Smooth muscle cell (in vitro differentiated cells): ENCODE results near the gene SLC16A8. TPM values are rescaled to one million over a fixed set of nuclear protein-coding genes. Genes with fewer than 3 reads are reported as not detected.

Source experiments
- DNase-seq: peaks from one replicate; lab custom pipeline; 2025; ENCODE audit not compliant: unreplicated experiment; lab: John Stamatoyannopoulos, UW
- H2AFZ ChIP-seq: fragments of 200-600 bp; sonication (generic); 2 replicates; pipeline ENCODE4 v1.6.0; 2016; ENCODE audit warnings: antibody characterized with exemption, low read depth, mild to moderate bottlenecking
- H3F3A ChIP-seq: fragments of 200-600 bp; sonication (generic); 2 replicates; pipeline ENCODE4 v1.6.0; 2017; ENCODE audit warnings: antibody characterized with exemption, low read depth
- H3K27ac ChIP-seq: fragments of 200-600 bp; sonication (generic); 2 replicates; pipeline ENCODE4 v1.5.1; 2016; ENCODE audit warnings: low read depth, mild to moderate bottlenecking
- H3K27me3 ChIP-seq: fragments of 200-600 bp; sonication (generic); 2 replicates; pipeline ENCODE4 v1.6.1; 2016; ENCODE audit warnings: low read depth, mild to moderate bottlenecking
- H3K36me3 ChIP-seq: fragments of 200-600 bp; sonication (generic); 2 replicates; pipeline ENCODE4 v1.5.1; 2016; ENCODE audit warnings: low read depth
- H3K4me1 ChIP-seq: fragments of 200-600 bp; sonication (generic); 2 replicates; pipeline ENCODE4 v1.5.1; 2016; ENCODE audit warnings: low read depth
- H3K4me2 ChIP-seq: fragments of 200-600 bp; sonication (generic); 2 replicates; pipeline ENCODE4 v1.6.0; 2016; ENCODE audit warnings: mild to moderate bottlenecking
- H3K4me3 ChIP-seq: fragments of 200-600 bp; sonication (generic); 2 replicates; pipeline ENCODE4 v1.5.1; 2016; ENCODE audit warnings: mild to moderate bottlenecking
- H3K79me2 ChIP-seq: fragments of 200-600 bp; sonication (generic); 2 replicates; pipeline ENCODE4 v1.6.0; 2016; ENCODE audit warnings: low read depth, mild to moderate bottlenecking
- H3K9ac ChIP-seq: fragments of 200-600 bp; sonication (generic); 2 replicates; pipeline ENCODE4 v1.6.0; 2016; ENCODE audit warnings: low read depth
- H3K9me3 ChIP-seq: fragments of 200-600 bp; sonication (generic); replicated peaks from 2 replicates; pipeline ENCODE4 v1.5.1; 2016; ENCODE audit warnings: low read depth
- H4K20me1 ChIP-seq: fragments of 200-600 bp; sonication (generic); 2 replicates; pipeline ENCODE4 v1.6.0; 2016; ENCODE audit warnings: low read depth
- WGBS: methylation state at CpG from one replicate; pipeline ENCODE4 v1.1.7; 2016; ENCODE audit warnings: low lambda C conversion rate; 5-methylcytosine and 5-hydroxymethylcytosine counted together
- polyA plus RNA-seq: library from polyadenylated mRNA; unstranded; fragments of >200 nt; fragmentation: Nextera tagmentation; extraction: Ambion mirVana; gene quantifications from 2 replicates; pipeline ENCODE4 v1.2.1, GENCODE V29; 2016
- total RNA-seq: library from RNA; depleted of rRNA; stranded (reverse); fragments of >200 nt; gene quantifications from 2 replicates; pipeline ENCODE4 v1.2.3, GENCODE V29; 2014
- TF ChIP-seq, protein P1 (sequence below): fragments of 200-600 bp; sonication (generic); IDR thresholded peaks from 2 replicates; pipeline ENCODE4 v1.5.1; 2017; ENCODE audit warnings: borderline replicate concordance, mild to moderate bottlenecking, antibody characterized with exemption; ENCODE audit not compliant: insufficient read depth, poor library complexity, severe bottlenecking

Gene SLC16A8
- total and polyA plus RNA-seq, 2 experiments from 2014 or later, result 0.93 TPM; not detected in 1

DNA sequence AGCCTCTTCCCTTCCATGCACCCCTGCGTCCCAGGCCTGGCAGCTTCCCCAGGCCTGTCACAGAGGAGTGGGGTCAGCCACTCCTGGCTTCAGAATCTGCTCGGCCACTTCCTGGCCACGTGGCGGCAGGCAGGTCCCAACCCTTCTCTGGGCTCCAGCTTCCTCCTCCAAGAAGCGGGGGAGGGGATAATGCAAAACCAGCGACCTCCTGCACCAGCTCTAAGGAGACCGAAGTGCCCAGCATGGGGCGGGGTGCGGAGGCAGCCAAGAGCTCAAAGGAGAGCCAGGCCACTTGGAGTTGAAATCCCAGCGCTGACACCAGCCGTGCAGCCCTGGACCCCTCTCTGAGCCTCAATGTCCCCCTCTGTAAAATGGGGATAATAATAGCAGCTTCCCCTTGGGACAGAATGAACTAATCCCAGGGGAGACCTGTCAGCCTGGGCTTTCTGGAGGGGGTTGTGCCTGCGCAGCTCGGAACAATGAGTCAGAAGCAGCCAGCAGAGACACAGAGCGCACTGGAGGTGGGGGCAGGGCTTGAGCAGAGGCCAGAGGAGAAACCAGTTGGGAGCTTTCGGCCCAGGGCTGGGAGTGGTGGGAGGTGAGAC, 49.6 kb downstream of the SLC16A8 start:
- H3K4me2 ChIP-seq, result peak overlapping the region; percentile 43
- 30% methylated on average over 15 of the region's 15 CpGs for WGBS
- peak; percentile 27 for DNase-seq

DNA sequence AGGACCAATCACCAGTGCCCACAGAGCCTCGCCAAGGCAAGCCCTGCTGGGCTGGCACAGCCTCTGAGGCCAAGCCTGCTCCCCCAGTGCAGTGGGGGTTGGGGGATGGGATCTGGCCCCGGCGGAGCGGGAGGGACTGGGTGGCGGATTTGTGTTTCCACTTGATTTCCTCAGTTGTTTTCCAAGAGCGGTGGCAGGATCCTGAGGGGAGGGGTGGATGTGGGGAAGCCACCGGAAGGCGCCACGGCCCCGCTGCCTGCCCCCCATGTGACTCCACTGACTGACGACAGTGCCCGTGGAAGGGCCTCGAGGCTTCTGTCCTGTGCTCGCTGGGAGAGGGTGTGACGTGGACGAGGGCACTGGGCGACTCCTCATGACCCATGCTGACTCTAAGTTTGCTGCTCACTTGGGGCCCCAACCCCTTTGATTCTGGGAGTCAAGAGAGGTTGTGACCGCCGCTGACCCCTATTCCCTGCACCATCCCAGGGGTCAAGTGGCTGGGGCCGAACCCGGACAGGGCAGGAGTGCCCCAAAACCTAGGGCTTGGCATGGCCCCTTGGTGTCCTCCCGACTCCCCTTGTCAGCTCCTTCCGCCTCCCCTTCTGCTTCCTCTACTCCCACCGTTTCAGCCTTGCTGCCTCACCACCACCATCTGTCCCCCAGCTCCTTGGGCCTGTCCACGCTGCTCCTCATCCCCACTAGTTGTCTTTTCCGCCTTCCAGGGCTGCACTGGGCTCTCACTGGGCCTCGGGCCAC, 50.3 kb downstream of the SLC16A8 start:
- TF ChIP-seq, protein P1, sequence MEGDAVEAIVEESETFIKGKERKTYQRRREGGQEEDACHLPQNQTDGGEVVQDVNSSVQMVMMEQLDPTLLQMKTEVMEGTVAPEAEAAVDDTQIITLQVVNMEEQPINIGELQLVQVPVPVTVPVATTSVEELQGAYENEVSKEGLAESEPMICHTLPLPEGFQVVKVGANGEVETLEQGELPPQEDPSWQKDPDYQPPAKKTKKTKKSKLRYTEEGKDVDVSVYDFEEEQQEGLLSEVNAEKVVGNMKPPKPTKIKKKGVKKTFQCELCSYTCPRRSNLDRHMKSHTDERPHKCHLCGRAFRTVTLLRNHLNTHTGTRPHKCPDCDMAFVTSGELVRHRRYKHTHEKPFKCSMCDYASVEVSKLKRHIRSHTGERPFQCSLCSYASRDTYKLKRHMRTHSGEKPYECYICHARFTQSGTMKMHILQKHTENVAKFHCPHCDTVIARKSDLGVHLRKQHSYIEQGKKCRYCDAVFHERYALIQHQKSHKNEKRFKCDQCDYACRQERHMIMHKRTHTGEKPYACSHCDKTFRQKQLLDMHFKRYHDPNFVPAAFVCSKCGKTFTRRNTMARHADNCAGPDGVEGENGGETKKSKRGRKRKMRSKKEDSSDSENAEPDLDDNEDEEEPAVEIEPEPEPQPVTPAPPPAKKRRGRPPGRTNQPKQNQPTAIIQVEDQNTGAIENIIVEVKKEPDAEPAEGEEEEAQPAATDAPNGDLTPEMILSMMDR, result no peak
- H3F3A ChIP-seq, result no peaks in the 10 kb centered on the region
- H3K4me1 ChIP-seq, result peaks cover 31% of the 10 kb centered on the region
- DNase-seq, result no peak
- H3K4me2 ChIP-seq, result no peak overlapping the region
- WGBS, result 87% methylated on average over 23 of the region's 27 CpGs
- H4K20me1 ChIP-seq, result no peaks in the 10 kb centered on the region
- no peaks in the 10 kb centered on the region for H3K9me3 ChIP-seq
- H3K4me3 ChIP-seq, result no peak overlapping the region
- no peak overlapping the region for H3K9ac ChIP-seq
- H2AFZ ChIP-seq, result no peak overlapping the region
- no peaks in the 10 kb centered on the region for H3K27me3 ChIP-seq
- H3K27ac ChIP-seq, result no peak overlapping the region
- no peaks in the 10 kb centered on the region for H3K36me3 ChIP-seq
- no peaks in the 10 kb centered on the region for H3K79me2 ChIP-seq

More for the DNA sequence above, 49.6 kb downstream of the SLC16A8 start:
- Histone ChIP-seq H4K20me1 (no peaks in the 10 kb centered on the region), H2AFZ (peak overlapping the region; percentile 32), H3K9ac (no peak overlapping the region), H3K36me3 (no peaks in the 10 kb centered on the region), H3K4me3 (no peak overlapping the region), H3K27me3 (no peaks in the 10 kb centered on the region), H3K79me2 (no peaks in the 10 kb centered on the region), H3K27ac (no peak overlapping the region), H3K4me1 (peaks cover 31% of the 10 kb centered on the region), H3F3A (no peaks in the 10 kb centered on the region), H3K9me3 (no peaks in the 10 kb centered on the region)
- TF ChIP-seq, protein P1, result no peak

DNA sequence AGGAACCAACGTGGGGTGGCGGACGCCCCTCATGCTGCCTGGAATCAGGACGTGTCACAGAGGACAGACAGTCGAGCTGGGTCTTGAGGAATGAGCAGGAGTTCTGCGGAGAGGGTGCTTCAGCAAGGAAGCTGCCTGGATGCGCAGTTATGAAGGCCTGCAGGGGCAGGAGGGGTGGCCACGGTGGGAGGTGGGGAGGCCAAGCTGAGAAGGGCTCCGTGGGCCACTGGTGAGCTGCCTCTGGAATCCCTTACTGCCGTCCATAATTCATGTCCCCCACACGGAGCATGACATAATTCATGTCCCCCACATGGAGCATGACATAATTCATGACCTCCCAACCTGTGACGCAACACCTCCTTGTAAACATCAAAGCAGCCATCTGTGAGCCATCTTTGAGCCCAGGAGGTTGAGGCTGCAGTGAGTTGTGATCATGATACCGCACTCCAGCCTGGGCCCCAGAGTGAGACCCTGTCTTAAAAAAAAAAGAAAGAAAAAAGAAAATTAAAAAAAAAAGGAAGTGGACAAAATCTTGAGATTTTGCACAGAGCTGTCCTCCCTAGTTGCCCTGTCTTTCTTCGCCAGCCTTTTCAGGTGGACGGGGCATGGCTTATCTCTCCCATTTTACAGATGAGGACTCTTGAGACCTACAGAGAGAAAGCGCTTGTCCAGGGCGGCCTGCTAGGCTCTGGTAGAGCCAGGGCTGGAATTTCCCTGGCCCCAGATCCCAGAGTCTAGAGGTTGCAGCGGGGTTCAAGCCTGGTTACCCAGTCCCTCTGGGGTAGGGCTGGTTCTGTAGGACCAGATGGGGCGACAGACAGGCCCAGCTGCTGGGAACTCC, 51.1 kb downstream of the SLC16A8 start:
- H3F3A ChIP-seq, result no peaks in the 10 kb centered on the region
- H3K27ac ChIP-seq, result no peak overlapping the region
- no peak overlapping the region for H3K9ac ChIP-seq
- no peak overlapping the region for H3K4me3 ChIP-seq
- no peaks in the 10 kb centered on the region for H3K9me3 ChIP-seq
- H3K4me1 ChIP-seq, result peaks cover 31% of the 10 kb centered on the region
- no peaks in the 10 kb centered on the region for H3K36me3 ChIP-seq
- no peak overlapping the region for H2AFZ ChIP-seq
- TF ChIP-seq, protein P1, result no peak
- no peaks in the 10 kb centered on the region for H3K79me2 ChIP-seq
- no peak overlapping the region for H3K4me2 ChIP-seq
- WGBS, result 81% methylated on average over 19 of the region's 19 CpGs
- no peak for DNase-seq
- H4K20me1 ChIP-seq, result no peaks in the 10 kb centered on the region
- no peaks in the 10 kb centered on the region for H3K27me3 ChIP-seq
